GM23248 (cell line): Measurements from ENCODE around the gene ANKRD52. TPM values are rescaled to one million over a fixed set of nuclear protein-coding genes. Genes with fewer than 3 reads are reported as not detected.

ENCODE experiments used
- DNase-seq: peaks from one replicate; pipeline ENCODE4 v3.0.0-alpha.2; 2015
- H2AFZ ChIP-seq: fragments of 200-600 bp; sonication (generic); 2 replicates; pipeline ENCODE4 v1.6.1; 2016; ENCODE audit warnings: antibody characterized with exemption
- H3F3A ChIP-seq: fragments of 200-600 bp; sonication (generic); 2 replicates; pipeline ENCODE4 v1.6.1; 2016; ENCODE audit warnings: mild to moderate bottlenecking, antibody characterized with exemption, mixed run types; ENCODE audit not compliant: insufficient read depth
- H3K27ac ChIP-seq: fragments of 200-600 bp; sonication (generic); 2 replicates; pipeline ENCODE4 v1.5.1; 2016; ENCODE audit warnings: mild to moderate bottlenecking
- H3K27me3 ChIP-seq: fragments of 200-600 bp; sonication (generic); replicated peaks from 2 replicates; pipeline ENCODE4 v1.6.1; 2016; ENCODE audit warnings: mild to moderate bottlenecking; ENCODE audit not compliant: insufficient read depth
- H3K36me3 ChIP-seq: fragments of 200-600 bp; sonication (generic); 2 replicates; pipeline ENCODE4 v1.6.1; 2016; ENCODE audit warnings: low read depth, mild to moderate bottlenecking
- H3K4me1 ChIP-seq: fragments of 200-600 bp; sonication (generic); 2 replicates; pipeline ENCODE4 v1.6.1; 2016; ENCODE audit warnings: mild to moderate bottlenecking; ENCODE audit not compliant: insufficient read depth
- H3K4me2 ChIP-seq: fragments of 200-600 bp; sonication (generic); one replicate; pipeline ENCODE4 v1.6.1; 2016; ENCODE audit warnings: mild to moderate bottlenecking; ENCODE audit not compliant: unreplicated experiment
- H3K4me3 ChIP-seq: fragments of 200-600 bp; sonication (generic); 2 replicates; pipeline ENCODE4 v1.5.1; 2016; ENCODE audit warnings: mild to moderate bottlenecking
- H3K79me2 ChIP-seq: fragments of 200-600 bp; sonication (generic); 2 replicates; pipeline ENCODE4 v1.6.1; 2016; ENCODE audit warnings: mild to moderate bottlenecking; ENCODE audit not compliant: insufficient read depth
- H3K9ac ChIP-seq: fragments of 200-600 bp; sonication (generic); 2 replicates; pipeline ENCODE4 v1.6.1; 2016; ENCODE audit warnings: mild to moderate bottlenecking
- H3K9me2 ChIP-seq: fragments of 200-600 bp; sonication (generic); 2 replicates; pipeline ENCODE4 v1.6.1; 2016; ENCODE audit warnings: mixed run types, mild to moderate bottlenecking, moderate library complexity; ENCODE audit not compliant: insufficient read depth
- H3K9me3 ChIP-seq: fragments of 200-600 bp; sonication (generic); one replicate; pipeline ENCODE4 v1.6.1; 2017; ENCODE audit warnings: low read depth
- H4K20me1 ChIP-seq: fragments of 200-600 bp; sonication (generic); 2 replicates; pipeline ENCODE4 v1.6.0; 2016; ENCODE audit not compliant: insufficient read depth
- EZH2 ChIP-seq: fragments of 200-600 bp; sonication (generic); IDR thresholded peaks from 2 replicates; pipeline ENCODE4 v1.6.1; 2018; ENCODE audit warnings: antibody characterized with exemption, mild to moderate bottlenecking; ENCODE audit not compliant: insufficient read depth, poor library complexity, severe bottlenecking
- EZH2phosphoT487 ChIP-seq: fragments of 200-600 bp; sonication (generic); IDR thresholded peaks from 2 replicates; pipeline ENCODE4 v1.6.1; 2018; ENCODE audit warnings: antibody characterized with exemption, moderate library complexity, mild to moderate bottlenecking, low read depth; ENCODE audit not compliant: insufficient read depth
- WGBS, 2 experiments: methylation state at CpG; one replicate each; pipeline ENCODE4 v1.1.6; 2015 to 2017; ENCODE audit warnings: low lambda C conversion rate in 2 of 2, low coverage in 1 of 2; ENCODE audit errors: missing lambda C conversion rate in 2 of 2; 5-methylcytosine and 5-hydroxymethylcytosine counted together
- in situ Hi-C: fragments of 300-500 bp; cut with MboI; formaldehyde crosslinking; loops from 2 replicates; pipeline ENCODE4 v1.15.0; 2020
- polyA plus RNA-seq: library from polyadenylated mRNA; unstranded; fragments of >200 nt; fragmentation: Nextera tagmentation; extraction: Ambion mirVana; gene quantifications from 2 replicates; pipeline ENCODE4 v1.2.1, GENCODE V29; 2016
- total RNA-seq: library from RNA; depleted of rRNA; stranded (reverse); fragments of >200 nt; shearing (Covaris generic); gene quantifications from 2 replicates; pipeline ENCODE4 v1.2.3, GENCODE V29; 2014

ANKRD52 gene
- total and polyA plus RNA-seq, 2 experiments from 2014 or later: 24.5 to 61.7 TPM

DNA sequence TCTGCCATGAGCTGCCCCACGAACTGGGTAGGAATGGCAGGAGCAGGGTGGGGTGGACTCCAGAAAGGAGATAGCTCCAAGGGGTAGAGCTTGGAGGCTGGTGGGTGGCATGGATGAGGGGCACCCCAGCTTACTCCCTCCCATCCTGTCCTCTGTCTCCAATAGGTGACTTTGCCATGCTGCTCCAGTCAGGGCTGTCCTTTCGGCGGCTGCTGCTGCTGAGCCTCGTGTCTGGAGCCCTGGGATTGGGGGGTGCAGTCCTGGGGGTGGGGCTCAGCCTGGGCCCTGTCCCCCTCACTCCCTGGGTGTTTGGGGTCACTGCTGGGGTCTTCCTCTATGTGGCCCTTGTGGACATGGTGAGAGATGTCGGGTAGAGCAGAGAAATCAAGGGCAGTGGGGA lies 21.2 kb downstream of the ANKRD52 start:
- H2AFZ ChIP-seq: no peak overlapping the region
- H4K20me1 ChIP-seq: no peaks in the 10 kb centered on the region

DNA sequence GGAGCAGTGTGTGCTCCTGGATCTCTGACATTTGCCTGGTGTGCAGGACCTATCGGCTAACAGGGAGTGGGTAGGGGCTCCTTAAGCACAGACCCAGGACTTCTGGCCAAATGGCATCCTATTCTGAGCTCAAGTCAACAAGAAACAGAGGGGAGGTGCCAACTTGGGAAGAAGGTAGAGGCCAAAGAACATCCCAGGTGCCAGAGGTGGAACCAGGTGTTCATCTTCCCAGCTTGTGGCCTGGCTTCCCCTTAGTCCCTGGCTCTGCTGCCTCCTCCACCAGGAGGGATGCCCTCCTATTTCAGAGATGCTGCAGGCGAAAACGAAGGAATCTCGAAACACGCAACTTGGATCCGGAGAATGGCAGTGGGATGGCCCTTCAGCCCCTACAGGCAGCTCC lies 22.1 kb downstream of the ANKRD52 start:
- no peak overlapping the region for H2AFZ ChIP-seq
- H3F3A ChIP-seq: peaks cover 10% of the 10 kb centered on the region; the same call in 1 of the 2 replicates
- in situ Hi-C loops: no loop called here
- H3K9me2 ChIP-seq: no peaks in the 10 kb centered on the region
- no peak overlapping the region for H3K4me2 ChIP-seq
- H3K4me1 ChIP-seq: no peaks in the 10 kb centered on the region
- DNase-seq: no peak
- no peaks in the 10 kb centered on the region for H3K9me3 ChIP-seq
- TF ChIP-seq EZH2phosphoT487 (no peak), EZH2 (no peak)
- no peaks in the 10 kb centered on the region for H4K20me1 ChIP-seq
- WGBS, 2 experiments: 88 to 97% methylated on average over 6 of the region's 6 CpGs
- no peaks in the 10 kb centered on the region for H3K79me2 ChIP-seq
- H3K27me3 ChIP-seq: no peaks in the 10 kb centered on the region
- H3K27ac ChIP-seq: no peak overlapping the region
- no peak overlapping the region for H3K9ac ChIP-seq
- peaks cover 5% of the 10 kb centered on the region; the same call in 1 of the 2 replicates for H3K36me3 ChIP-seq
- no peak overlapping the region for H3K4me3 ChIP-seq

More for the DNA sequence above, 21.2 kb downstream of the ANKRD52 start:
- H3K4me3 ChIP-seq: no peak overlapping the region
- no peaks in the 10 kb centered on the region for H3K79me2 ChIP-seq
- TF ChIP-seq EZH2phosphoT487 (no peak), EZH2 (no peak)
- no peak overlapping the region for H3K4me2 ChIP-seq
- H3F3A ChIP-seq: peaks cover 10% of the 10 kb centered on the region; the same call in 1 of the 2 replicates
- no peaks in the 10 kb centered on the region for H3K4me1 ChIP-seq
- H3K27me3 ChIP-seq: no peaks in the 10 kb centered on the region
- no peak overlapping the region for H3K9ac ChIP-seq
- DNase-seq: no peak
- no peaks in the 10 kb centered on the region for H3K9me3 ChIP-seq
- in situ Hi-C loops: no loop called here
- H3K27ac ChIP-seq: no peak overlapping the region
- no peaks in the 10 kb centered on the region for H3K9me2 ChIP-seq
- 43 to 48% methylated on average over 2 to 5 of the region's 5 CpGs for WGBS, 2 experiments
- H3K36me3 ChIP-seq: peaks cover 11% of the 10 kb centered on the region; the same call in 1 of the 2 replicates

DNA sequence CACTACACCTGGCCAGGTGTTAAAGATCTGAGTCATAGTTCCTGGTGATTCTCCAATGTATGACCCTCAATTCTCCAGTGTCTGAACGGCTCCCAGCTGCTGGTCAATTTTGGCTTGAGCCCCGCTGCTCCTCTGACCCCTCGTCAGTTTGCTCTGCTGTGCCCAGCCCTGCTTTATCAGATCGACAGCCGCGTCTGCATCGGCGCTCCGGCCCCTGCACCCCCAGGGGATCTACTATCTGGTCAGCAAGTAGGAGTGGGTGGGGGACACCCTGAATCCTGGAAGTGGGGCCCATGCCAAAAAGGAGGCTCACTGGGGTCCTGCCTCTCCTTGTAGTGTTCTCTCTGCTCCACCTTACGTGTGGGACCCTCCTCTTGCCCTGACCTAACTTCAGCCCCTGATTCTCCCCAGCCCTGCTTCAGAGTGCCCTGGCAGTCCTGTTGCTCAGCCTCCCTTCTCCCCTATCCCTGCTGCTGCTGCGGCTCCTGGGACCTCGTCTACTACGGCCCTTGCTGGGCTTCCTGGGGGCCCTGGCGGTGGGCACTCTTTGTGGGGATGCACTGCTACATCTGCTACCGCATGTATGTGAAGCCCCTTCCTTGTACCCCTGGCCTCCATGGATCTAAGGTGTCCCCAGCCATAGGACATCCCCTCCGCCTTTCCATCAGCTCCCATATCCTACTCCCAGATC lies 23.3 kb downstream of the ANKRD52 start:
- in situ Hi-C loops: no loop called here
- Histone ChIP-seq H3K27ac (no peak overlapping the region), H3F3A (peaks cover 10% of the 10 kb centered on the region; the same call in 1 of the 2 replicates), H3K4me3 (no peak overlapping the region), H3K4me2 (no peak overlapping the region), H3K9me3 (no peaks in the 10 kb centered on the region), H3K79me2 (no peaks in the 10 kb centered on the region), H3K9ac (no peak overlapping the region), H3K36me3 (no peaks in the 10 kb centered on the region; the same call in 1 of the 2 replicates), H3K9me2 (no peaks in the 10 kb centered on the region), H4K20me1 (no peaks in the 10 kb centered on the region), H3K27me3 (no peaks in the 10 kb centered on the region), H3K4me1 (no peaks in the 10 kb centered on the region), H2AFZ (no peak overlapping the region)
- DNase-seq: no peak
- no peak for TF ChIP-seq EZH2
- TF ChIP-seq EZH2phosphoT487: no peak
- 61% methylated on average over 13 to 16 of the region's 16 CpGs for WGBS, 2 experiments

DNA sequence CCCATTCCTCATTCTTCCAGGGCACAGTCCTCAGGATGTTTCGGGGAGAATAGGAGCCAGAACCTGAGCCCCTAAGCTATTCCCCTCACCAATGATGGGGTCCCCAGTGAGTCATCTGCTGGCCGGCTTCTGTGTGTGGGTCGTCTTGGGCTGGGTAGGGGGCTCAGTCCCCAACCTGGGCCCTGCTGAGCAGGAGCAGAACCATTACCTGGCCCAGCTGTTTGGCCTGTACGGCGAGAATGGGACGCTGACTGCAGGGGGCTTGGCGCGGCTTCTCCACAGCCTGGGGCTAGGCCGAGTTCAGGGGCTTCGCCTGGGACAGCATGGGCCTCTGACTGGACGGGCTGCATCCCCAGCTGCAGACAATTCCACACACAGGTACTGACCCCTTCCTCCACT lies 27.0 kb downstream of the ANKRD52 start:
- no peak overlapping the region for H3K27ac ChIP-seq
- no peak for TF ChIP-seq EZH2phosphoT487
- no peak for TF ChIP-seq EZH2
- in situ Hi-C loops: no loop called here

More for the DNA sequence above, 27.0 kb downstream of the ANKRD52 start:
- WGBS, 2 experiments: 85 to 88% methylated on average over 11 of the region's 11 CpGs
- no peak overlapping the region for H3K4me3 ChIP-seq
- no peaks in the 10 kb centered on the region for H3K27me3 ChIP-seq
- no peaks in the 10 kb centered on the region for H3K79me2 ChIP-seq
- no peak for DNase-seq
- no peaks in the 10 kb centered on the region for H3K9me2 ChIP-seq
- H3K4me2 ChIP-seq: no peak overlapping the region
- H3K9ac ChIP-seq: no peak overlapping the region
- no peaks in the 10 kb centered on the region for H3K4me1 ChIP-seq
- no peak overlapping the region for H2AFZ ChIP-seq
- H3K36me3 ChIP-seq: no peaks in the 10 kb centered on the region
- H4K20me1 ChIP-seq: no peaks in the 10 kb centered on the region
- H3F3A ChIP-seq: peaks cover 5% of the 10 kb centered on the region; the same call in 1 of the 2 replicates
- no peaks in the 10 kb centered on the region for H3K9me3 ChIP-seq
